ENCODE measurements around the gene MYL11.

MYL11 gene

GRCh38 chr16:30355954-30356308, 18.7 kb upstream of the MYL11 start:
- TF ChIP-seq CTCF (IDR thresholded peaks at IDR 0.05; ENCODE audit: borderline replicate concordance, control extremely low read depth, extremely low read depth, insufficient read depth, missing control alignments) = no peak
- in situ Hi-C loops (cut with MboI; ENCODE audit: low sequenced_read_pairs, unreplicated experiment) = no loop called here
- DNase-seq (ENCODE audit: low spot score) = no peak

- no peak for DNase-seq (ENCODE audit: low spot score)
- TF ChIP-seq CTCF (IDR thresholded peaks at IDR 0.05; ENCODE audit: borderline replicate concordance, control extremely low read depth, extremely low read depth, insufficient read depth, missing control alignments) = no peak
- in situ Hi-C loops (cut with MboI; ENCODE audit: low sequenced_read_pairs, unreplicated experiment) = no loop called here
These were observed 18.1 kb upstream of the MYL11 start for GRCh38 chr16:30356401-30357084.

GRCh38 chr16:30357085-30357714, 17.4 kb upstream of the MYL11 start:
- in situ Hi-C loops (cut with MboI; ENCODE audit: low sequenced_read_pairs, unreplicated experiment) = no loop called here
- no peak for DNase-seq (ENCODE audit: low spot score)
- no peak for TF ChIP-seq CTCF (IDR thresholded peaks at IDR 0.05; ENCODE audit: borderline replicate concordance, control extremely low read depth, extremely low read depth, insufficient read depth, missing control alignments)

- in situ Hi-C loops (cut with MboI; ENCODE audit: low sequenced_read_pairs, unreplicated experiment) = no loop called here
- TF ChIP-seq CTCF (IDR thresholded peaks at IDR 0.05; ENCODE audit: borderline replicate concordance, control extremely low read depth, extremely low read depth, insufficient read depth, missing control alignments) = no peak
- no peak for DNase-seq (ENCODE audit: low spot score)
These were observed 16.7 kb upstream of the MYL11 start for GRCh38 chr16:30357715-30358576.

- in situ Hi-C loops (cut with MboI; ENCODE audit: low sequenced_read_pairs, unreplicated experiment) = no loop called here
- DNase-seq (ENCODE audit: low spot score) = no peak
- TF ChIP-seq CTCF (IDR thresholded peaks at IDR 0.05; ENCODE audit: borderline replicate concordance, control extremely low read depth, extremely low read depth, insufficient read depth, missing control alignments) = no peak
These were observed 16.0 kb upstream of the MYL11 start for GRCh38 chr16:30358577-30358936.

GRCh38 chr16:30358990-30359870, 15.4 kb upstream of the MYL11 start:
- TF ChIP-seq CTCF (IDR thresholded peaks at IDR 0.05; ENCODE audit: borderline replicate concordance, control extremely low read depth, extremely low read depth, insufficient read depth, missing control alignments) = no peak
- in situ Hi-C loops (cut with MboI; ENCODE audit: low sequenced_read_pairs, unreplicated experiment) = no loop called here
- DNase-seq (ENCODE audit: low spot score) = no peak

Measured in GM13976 (cell line).